HepG2 (cell line): ENCODE measurements around the gene CLPX. TPM values are rescaled to one million over a fixed set of nuclear protein-coding genes. Genes with fewer than 3 reads are reported as not detected.

ENCODE experiments used
- ARHGAP35 ChIP-seq: sonication (generic); formaldehyde crosslinking; IDR thresholded peaks from 2 replicates; pipeline ENCODE4 v1.9.0; 2022; ENCODE audit warnings: mild to moderate bottlenecking, inconsistent platforms, moderate library complexity, missing genetic modification reagents, borderline replicate concordance
- ATF1 ChIP-seq: IDR thresholded peaks from 2 replicates; pipeline ENCODE4 v1.6.1; 2016; ENCODE audit warnings: mild to moderate bottlenecking, control low read depth
- BRD4 ChIP-seq: sonication (generic); formaldehyde crosslinking; IDR thresholded peaks from 2 replicates; pipeline ENCODE4 v1.4.0; 2020; ENCODE audit warnings: missing genetic modification reagents
- CEBPG ChIP-seq: IDR thresholded peaks from 2 replicates; pipeline ENCODE4 v1.6.1; 2016
- EED ChIP-seq: sonication (generic); formaldehyde crosslinking; IDR thresholded peaks from 2 replicates; pipeline ENCODE4 v1.5.0; 2020; ENCODE audit warnings: mild to moderate bottlenecking, missing genetic modification reagents
- ELF1 ChIP-seq: sonication (generic); formaldehyde crosslinking; IDR thresholded peaks from 2 replicates; pipeline ENCODE4 v1.4.0; 2020; ENCODE audit warnings: missing genetic modification reagents
- FOXA3 ChIP-seq: IDR thresholded peaks from 2 replicates; pipeline ENCODE4 v1.6.1; 2016; ENCODE audit warnings: missing genetic modification reagents, missing compliant biosample characterization
- GABPA ChIP-seq, 2 experiments: IDR thresholded peaks; 2 replicates each; pipeline ENCODE4 v1.6.1; 2011 to 2016; ENCODE audit warnings: low read depth in 2 of 2, low read length in 1 of 2, missing biosample characterization in 1 of 2, missing genetic modification characterization in 1 of 2
- GPBP1L1 ChIP-seq: sonication (generic); formaldehyde crosslinking; IDR thresholded peaks from 2 replicates; pipeline ENCODE4 v1.5.0; 2020; ENCODE audit warnings: mild to moderate bottlenecking, missing genetic modification reagents
- KDM4B ChIP-seq: sonication (generic); formaldehyde crosslinking; IDR thresholded peaks from 2 replicates; pipeline ENCODE4 v1.4.0; 2020; ENCODE audit warnings: missing genetic modification reagents
- NAIF1 ChIP-seq: sonication (generic); formaldehyde crosslinking; IDR thresholded peaks from 2 replicates; pipeline ENCODE4 v1.5.0; 2020; ENCODE audit warnings: mild to moderate bottlenecking, missing genetic modification reagents, borderline replicate concordance
- NRL ChIP-seq: sonication (generic); formaldehyde crosslinking; IDR thresholded peaks from 2 replicates; pipeline ENCODE4 v1.5.0; 2020; ENCODE audit warnings: missing genetic modification reagents, mild to moderate bottlenecking, moderate library complexity, borderline replicate concordance
- PITX1 ChIP-seq: sonication (generic); formaldehyde crosslinking; IDR thresholded peaks from 2 replicates; pipeline ENCODE4 v1.5.1; 2020; ENCODE audit warnings: mild to moderate bottlenecking, missing genetic modification reagents
- PRMT3 ChIP-seq: sonication (generic); formaldehyde crosslinking; IDR thresholded peaks from 2 replicates; pipeline ENCODE4 v1.8.1; 2022; ENCODE audit warnings: low read depth, mild to moderate bottlenecking, moderate library complexity, missing genetic modification reagents, borderline replicate concordance
- TERF1 ChIP-seq: sonication (generic); formaldehyde crosslinking; IDR thresholded peaks from 2 replicates; pipeline ENCODE4 v1.8.0; 2022; ENCODE audit warnings: mild to moderate bottlenecking, missing genetic modification reagents, moderate library complexity
- ZBTB26 ChIP-seq: IDR thresholded peaks from 2 replicates; pipeline ENCODE4 v1.6.1; 2016; ENCODE audit warnings: missing compliant biosample characterization, missing genetic modification reagents, borderline replicate concordance
- ZBTB37 ChIP-seq: sonication (generic); formaldehyde crosslinking; IDR thresholded peaks from 2 replicates; pipeline ENCODE4 v1.4.0; 2020; ENCODE audit warnings: mild to moderate bottlenecking, missing genetic modification reagents
- ZNF329 ChIP-seq: sonication (generic); formaldehyde crosslinking; IDR thresholded peaks from 2 replicates; pipeline ENCODE4 v1.9.0; 2021; ENCODE audit warnings: low read depth, mild to moderate bottlenecking, missing genetic modification reagents
- ZNF598 ChIP-seq: sonication (generic); formaldehyde crosslinking; IDR thresholded peaks from 2 replicates; pipeline ENCODE4 v1.5.1; 2020; ENCODE audit warnings: mild to moderate bottlenecking, missing genetic modification reagents, borderline replicate concordance
- ZNF709 ChIP-seq: sonication (generic); formaldehyde crosslinking; IDR thresholded peaks from 2 replicates; pipeline ENCODE4 v1.5.0; 2020; ENCODE audit warnings: mild to moderate bottlenecking, missing genetic modification reagents
- ZNF800 ChIP-seq: sonication (generic); formaldehyde crosslinking; IDR thresholded peaks from 2 replicates; pipeline ENCODE4 v1.4.0; 2020; ENCODE audit warnings: missing genetic modification reagents
- polyA plus RNA-seq, 8 experiments: library from polyadenylated mRNA; depleted of rRNA in 3 of 8; stranded (reverse) in 7 of 8; unstranded in 1 of 8; fragments of >200 nt; fragmentation: Illumina TruSeq in 4 of 8; extraction: Trizol in 4 of 8; gene quantifications; 2 replicates each; pipeline versions ENCODE4 v1.2.1 to v1.2.3, GENCODE V29; 2011 to 2016; ENCODE audit warnings: low read depth in 4 of 8, missing spikeins in 1 of 8, mixed read lengths in 1 of 8; ENCODE audit not compliant: insufficient read depth in 1 of 8
- total RNA-seq, 5 experiments: library from RNA; depleted of rRNA; stranded (reverse); fragments of >200 nt; fragmentation: Illumina TruSeq; extraction: Trizol; gene quantifications; 2 replicates each; pipeline ENCODE4 v1.2.3, GENCODE V29; 2016; ENCODE audit warnings: low read depth in 1 of 5

The CLPX gene
- total and polyA plus RNA-seq, 2 of the 13 experiments (the other 11 are each of a cell fraction or from before 2014, with no cell fraction given): 33.9 to 61.3 TPM

GRCh38 chr15:65133548-65134200 is 51.5 kb downstream of the CLPX start, which contains the start of gene PDCD7 (continued):
- TF ChIP-seq ZBTB37 (no peak), GPBP1L1 (CRISPR knock-in tag) (no peak), KDM4B (CRISPR knock-in tag) (no peak), ELF1 (CRISPR knock-in tag) (peak; percentile 80), ARHGAP35 (CRISPR knock-in tag) (no peak), BRD4 (CRISPR knock-in tag) (no peak), ZNF709 (CRISPR knock-in tag) (peak; percentile 61; the same call in 1 of the 2 replicates), EED (CRISPR knock-in tag) (no peak), PRMT3 (CRISPR knock-in tag) (no peak), ZBTB26 (peak; percentile 59; the same call in 1 of the 2 replicates), FOXA3 (CRISPR knock-in tag) (peak; percentile 56), NAIF1 (CRISPR knock-in tag) (no peak), ZNF329 (no peak), GABPA (IDR thresholded peaks at IDR 0.05; ENCODE audit: low read depth, low read length) (peak; percentile 86), GABPA (CRISPR knock-in tag; IDR thresholded peaks at IDR 0.05; ENCODE audit: low read depth) (peak; percentile 96), NRL (CRISPR knock-in tag) (no peak), ZNF800 (no peak), TERF1 (no peak), CEBPG (CRISPR knock-in tag) (peak; percentile 21; the same call in 1 of the 2 replicates), ZNF598 (no peak), PITX1 (peak; percentile 30; the same call in 1 of the 2 replicates), ATF1 (peak; percentile 96)
